Type B pancreatic cell (in vitro differentiated cells): ENCODE measurements around the gene COX14. TPM values are rescaled to one million over a fixed set of nuclear protein-coding genes. Genes with fewer than 3 reads are reported as not detected.

Experiments
- DNase-seq: peaks from one replicate; pipeline ENCODE4 v3.0.0; 2021; ENCODE audit warnings: mixed read lengths; ENCODE audit not compliant: unreplicated experiment; ENCODE audit errors: extremely low spot score
- H3K27ac Mint-ChIP-seq: 2 replicates; pipeline ENCODE4 v1.8.0; 2021; ENCODE audit warnings: mild to moderate bottlenecking, mixed read lengths
- H3K27me3 Mint-ChIP-seq: 2 replicates; pipeline ENCODE4 v1.8.0; 2021; ENCODE audit warnings: mixed read lengths
- H3K36me3 Mint-ChIP-seq: 2 replicates; pipeline ENCODE4 v1.8.0; 2021; ENCODE audit warnings: mixed read lengths
- H3K4me1 Mint-ChIP-seq: one replicate; pipeline ENCODE4 v1.8.0; 2021; ENCODE audit warnings: mixed read lengths; ENCODE audit not compliant: unreplicated experiment
- H3K4me3 Mint-ChIP-seq: 2 replicates; pipeline ENCODE4 v1.8.0; 2021; ENCODE audit warnings: mild to moderate bottlenecking, mixed read lengths
- H3K9me3 Mint-ChIP-seq: 2 replicates; pipeline ENCODE4 v1.8.0; 2021; ENCODE audit warnings: mixed read lengths
- total RNA-seq: library from RNA; stranded (reverse); gene quantifications from 2 replicates; pipeline ENCODE4 v1.2.1, GENCODE V29; 2021; ENCODE audit warnings: low replicate concordance
- TF ChIP-seq, protein P1 (sequence below): fragments of 200-600 bp; sonication (generic); conservative IDR thresholded peaks from 2 replicates; pipeline ENCODE4 v1.5.0; 2021; ENCODE audit warnings: antibody characterized with exemption, mild to moderate bottlenecking

The COX14 gene
- total RNA-seq, 1 donor from 2014 or later: 42.6 TPM

DNA sequence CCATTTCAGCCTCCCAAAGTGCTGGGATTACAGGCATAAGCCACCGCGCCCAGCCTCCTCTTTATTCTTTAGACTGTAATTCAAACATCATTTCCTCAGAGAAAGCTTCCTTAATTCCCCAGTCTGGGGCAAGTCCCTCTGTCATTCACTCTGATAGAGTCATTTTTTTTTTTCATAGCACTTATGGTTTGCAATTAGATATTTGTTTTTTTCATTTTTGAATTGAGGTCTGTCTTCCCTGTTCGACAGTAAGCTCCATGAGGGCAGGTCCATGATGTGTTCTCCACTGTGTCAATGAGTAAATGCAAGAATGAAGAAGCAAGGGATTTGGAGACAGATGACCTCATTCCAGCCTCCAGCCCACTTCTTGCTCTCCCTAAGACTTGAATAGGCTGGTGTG is 42.5 kb upstream of the COX14 start:
- H3K27me3 Mint-ChIP-seq: peaks cover 5% of the 10 kb centered on the region
- H3K9me3 Mint-ChIP-seq: no peaks in the 10 kb centered on the region
- no peak for DNase-seq
- no peak overlapping the region for H3K27ac Mint-ChIP-seq
- no peak overlapping the region for H3K4me3 Mint-ChIP-seq
- H3K36me3 Mint-ChIP-seq: no peaks in the 10 kb centered on the region
- TF ChIP-seq, protein P1, sequence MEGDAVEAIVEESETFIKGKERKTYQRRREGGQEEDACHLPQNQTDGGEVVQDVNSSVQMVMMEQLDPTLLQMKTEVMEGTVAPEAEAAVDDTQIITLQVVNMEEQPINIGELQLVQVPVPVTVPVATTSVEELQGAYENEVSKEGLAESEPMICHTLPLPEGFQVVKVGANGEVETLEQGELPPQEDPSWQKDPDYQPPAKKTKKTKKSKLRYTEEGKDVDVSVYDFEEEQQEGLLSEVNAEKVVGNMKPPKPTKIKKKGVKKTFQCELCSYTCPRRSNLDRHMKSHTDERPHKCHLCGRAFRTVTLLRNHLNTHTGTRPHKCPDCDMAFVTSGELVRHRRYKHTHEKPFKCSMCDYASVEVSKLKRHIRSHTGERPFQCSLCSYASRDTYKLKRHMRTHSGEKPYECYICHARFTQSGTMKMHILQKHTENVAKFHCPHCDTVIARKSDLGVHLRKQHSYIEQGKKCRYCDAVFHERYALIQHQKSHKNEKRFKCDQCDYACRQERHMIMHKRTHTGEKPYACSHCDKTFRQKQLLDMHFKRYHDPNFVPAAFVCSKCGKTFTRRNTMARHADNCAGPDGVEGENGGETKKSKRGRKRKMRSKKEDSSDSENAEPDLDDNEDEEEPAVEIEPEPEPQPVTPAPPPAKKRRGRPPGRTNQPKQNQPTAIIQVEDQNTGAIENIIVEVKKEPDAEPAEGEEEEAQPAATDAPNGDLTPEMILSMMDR: no peak
- peaks cover 23% of the 10 kb centered on the region for H3K4me1 Mint-ChIP-seq

DNA sequence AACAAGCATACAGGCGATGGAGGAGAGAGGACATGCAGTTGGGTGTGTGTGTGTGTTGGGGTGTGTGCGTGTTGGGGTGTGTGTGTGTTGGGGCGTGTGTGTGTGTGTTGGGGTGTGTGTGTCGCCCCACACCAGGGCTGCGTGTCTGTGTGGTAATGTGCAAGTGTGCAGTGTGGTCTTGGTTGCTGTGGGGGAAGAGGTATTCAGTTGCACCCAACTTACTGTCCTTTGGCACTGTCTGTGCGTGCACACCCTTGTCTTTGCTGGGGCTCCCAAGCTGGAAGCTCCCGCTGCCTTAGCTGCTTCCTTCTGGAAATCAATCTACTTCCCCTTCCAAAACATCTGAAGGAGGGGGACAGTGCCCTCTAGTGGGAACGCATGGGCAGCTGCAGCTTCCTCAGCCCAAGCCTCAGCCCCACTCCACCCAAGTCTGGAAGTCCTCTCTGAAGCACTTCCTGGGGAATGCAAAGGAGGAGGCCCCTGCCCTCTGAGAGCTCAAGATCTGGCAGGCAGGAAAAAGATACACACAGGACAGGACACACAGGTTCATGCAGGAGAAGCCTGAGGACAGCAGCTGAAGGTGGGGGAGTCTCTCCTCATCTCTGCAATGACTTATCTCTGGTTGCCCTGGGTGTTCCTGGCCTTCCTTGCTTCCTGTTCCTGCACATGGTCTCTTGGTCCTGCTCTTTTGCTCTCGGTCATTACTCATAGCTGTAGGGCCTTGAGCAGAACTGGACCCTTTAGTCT is 41.5 kb upstream of the COX14 start:
- Mint-ChIP-seq H3K27ac (peak overlapping the region; percentile 42), H3K9me3 (no peaks in the 10 kb centered on the region), H3K36me3 (no peaks in the 10 kb centered on the region), H3K4me1 (peaks cover 29% of the 10 kb centered on the region), H3K27me3 (peaks cover 5% of the 10 kb centered on the region), H3K4me3 (peak overlapping the region; percentile 60)
- peak; percentile 86 for DNase-seq
- TF ChIP-seq, protein P1: peak; percentile 95

DNA sequence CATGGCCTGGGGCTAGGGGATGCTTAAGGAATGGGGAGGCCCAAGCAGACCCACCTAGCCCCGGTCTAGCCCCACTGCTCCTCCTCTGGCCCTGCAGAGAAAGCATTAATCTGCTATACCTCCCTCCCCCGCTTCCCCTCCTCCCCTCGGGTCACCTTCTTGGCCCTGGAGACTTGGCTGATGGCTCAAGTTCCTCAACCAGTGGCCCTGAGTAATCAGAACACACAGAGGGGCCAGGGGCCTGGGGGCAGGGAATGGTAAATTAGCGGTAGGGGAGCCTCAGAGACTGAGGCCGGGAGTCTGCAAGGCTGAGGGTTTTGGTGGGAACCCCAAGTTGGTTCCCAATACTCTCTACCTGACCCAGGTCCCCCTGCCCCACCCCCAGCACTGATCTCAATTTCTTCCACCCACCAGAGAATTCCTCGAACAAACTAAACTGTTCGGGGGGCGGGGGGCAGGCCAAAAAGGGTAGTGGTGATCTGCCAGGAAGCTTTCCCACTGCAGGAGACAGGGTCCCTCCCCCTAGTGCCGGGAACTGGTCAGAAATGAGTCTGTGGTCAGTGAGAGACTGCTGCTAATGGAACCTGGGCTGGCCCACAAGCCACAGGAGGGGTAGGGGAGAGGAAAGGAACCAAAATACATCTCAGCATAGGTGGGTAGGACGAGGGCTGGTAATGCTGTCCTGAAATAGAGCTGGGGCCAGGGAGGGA is 39.7 kb upstream of the COX14 start:
- Mint-ChIP-seq H3K9me3 (no peaks in the 10 kb centered on the region), H3K4me1 (peaks cover 29% of the 10 kb centered on the region), H3K27me3 (peaks cover 5% of the 10 kb centered on the region), H3K27ac (peak overlapping the region; percentile 31), H3K4me3 (no peak overlapping the region), H3K36me3 (no peaks in the 10 kb centered on the region)
- DNase-seq: no peak
- TF ChIP-seq, protein P1: no peak

DNA sequence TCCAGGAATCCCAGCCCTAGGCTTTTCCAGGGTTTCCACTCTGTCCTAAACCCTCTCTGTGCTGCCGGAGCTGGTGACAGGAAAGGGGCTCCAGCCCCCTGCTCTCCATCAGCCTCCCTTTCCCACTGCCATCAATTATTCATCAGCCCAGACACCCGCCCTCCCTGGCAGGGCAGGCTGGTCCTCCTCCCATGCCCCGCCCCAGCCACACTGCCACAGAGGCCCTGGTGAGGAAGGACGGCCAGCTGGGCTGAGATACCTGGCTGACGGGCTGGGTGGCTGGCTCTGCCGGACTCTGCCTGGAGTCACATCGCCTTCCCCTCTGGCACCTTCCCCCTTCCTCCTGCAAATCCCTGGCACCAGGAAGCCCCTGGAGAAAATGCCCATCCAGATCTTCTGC is 38.8 kb upstream of the COX14 start:
- H3K27me3 Mint-ChIP-seq: peaks cover 5% of the 10 kb centered on the region
- H3K36me3 Mint-ChIP-seq: no peaks in the 10 kb centered on the region
- no peak overlapping the region for H3K27ac Mint-ChIP-seq
- no peak for DNase-seq
- H3K9me3 Mint-ChIP-seq: no peaks in the 10 kb centered on the region
- H3K4me1 Mint-ChIP-seq: peaks cover 29% of the 10 kb centered on the region
- TF ChIP-seq, protein P1: no peak
- no peak overlapping the region for H3K4me3 Mint-ChIP-seq

DNA sequence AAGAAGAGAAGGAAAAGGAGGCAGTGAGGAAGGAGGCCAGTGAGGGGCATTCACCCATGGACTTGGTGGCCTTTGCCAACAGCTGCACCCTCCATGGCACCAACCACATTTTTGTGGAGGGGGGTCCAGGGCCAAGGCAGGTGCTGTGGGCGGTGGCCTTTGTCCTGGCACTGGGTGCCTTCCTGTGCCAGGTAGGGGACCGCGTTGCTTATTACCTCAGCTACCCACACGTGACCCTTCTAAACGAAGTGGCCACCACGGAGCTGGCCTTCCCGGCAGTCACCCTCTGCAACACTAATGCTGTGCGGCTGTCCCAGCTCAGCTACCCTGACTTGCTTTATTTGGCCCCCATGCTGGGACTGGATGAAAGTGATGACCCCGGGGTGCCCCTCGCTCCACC is 38.3 kb upstream of the COX14 start:
- Mint-ChIP-seq H3K27ac (no peak overlapping the region), H3K27me3 (peaks cover 5% of the 10 kb centered on the region), H3K36me3 (no peaks in the 10 kb centered on the region), H3K4me3 (no peak overlapping the region), H3K4me1 (peaks cover 29% of the 10 kb centered on the region), H3K9me3 (no peaks in the 10 kb centered on the region)
- TF ChIP-seq, protein P1: no peak
- no peak for DNase-seq
